Raji (cell line): ENCODE data around the gene AHNAK2.
A peak's percentile ranks its signal among the peaks of the same experiment; 100 is the strongest.

Experiments used
- POLR2A ChIP-seq: IDR thresholded peaks from 2 replicates; pipeline ENCODE4 v1.6.1; 2011; ENCODE audit warnings: low read depth, low read length, control low read depth; ENCODE audit not compliant: insufficient read depth

The AHNAK2 gene

DNA sequence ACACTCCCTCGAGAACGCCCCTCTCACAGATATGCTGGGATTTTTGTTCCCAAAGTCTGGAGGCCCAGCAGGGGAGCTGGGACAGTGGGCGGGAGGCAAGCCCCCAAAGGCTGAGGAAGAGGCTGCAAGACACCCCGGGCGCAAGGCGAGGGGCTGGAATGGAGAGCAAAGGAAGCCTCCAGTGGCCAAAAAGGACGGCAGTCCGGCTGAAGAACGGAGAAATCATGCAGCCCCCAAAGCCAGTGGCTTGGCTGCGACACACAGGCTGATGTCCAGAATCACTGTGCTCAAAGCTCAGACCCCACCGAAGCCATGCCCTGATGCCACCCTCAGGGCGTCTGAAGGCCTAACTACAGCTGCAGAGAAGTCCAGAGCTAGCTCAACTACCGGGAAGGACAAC, 18.3 kb upstream of the AHNAK2 start:
- TF ChIP-seq POLR2A, result no peak

DNA sequence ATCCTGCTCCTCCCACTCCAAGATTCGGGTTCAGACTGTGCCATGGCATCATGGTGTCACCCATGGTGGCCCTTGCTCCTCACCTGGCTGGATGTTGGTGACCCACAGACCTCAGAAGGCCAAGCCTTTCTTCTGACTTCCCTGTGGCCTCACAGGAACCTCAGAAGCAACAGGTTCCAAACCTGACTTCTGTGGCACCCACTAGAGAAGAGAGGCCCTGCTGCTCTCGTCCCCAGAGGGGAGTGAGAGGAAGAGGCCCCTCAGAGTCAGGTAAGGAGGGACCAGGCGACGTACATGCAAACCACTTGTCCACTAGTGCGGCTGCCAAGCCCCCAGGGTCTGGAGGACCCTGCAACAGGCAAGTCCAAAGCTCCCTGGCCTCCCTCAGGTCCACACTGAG, 17.9 kb upstream of the AHNAK2 start:
- no peak for TF ChIP-seq POLR2A

- no peak for TF ChIP-seq POLR2A
These were observed 16.8 kb upstream of the AHNAK2 start for GRCh38 chr14:104994978-104995377.

GRCh38 chr14:104993808-104994591, 15.8 kb upstream of the AHNAK2 start:
- TF ChIP-seq POLR2A, result no peak

DNA sequence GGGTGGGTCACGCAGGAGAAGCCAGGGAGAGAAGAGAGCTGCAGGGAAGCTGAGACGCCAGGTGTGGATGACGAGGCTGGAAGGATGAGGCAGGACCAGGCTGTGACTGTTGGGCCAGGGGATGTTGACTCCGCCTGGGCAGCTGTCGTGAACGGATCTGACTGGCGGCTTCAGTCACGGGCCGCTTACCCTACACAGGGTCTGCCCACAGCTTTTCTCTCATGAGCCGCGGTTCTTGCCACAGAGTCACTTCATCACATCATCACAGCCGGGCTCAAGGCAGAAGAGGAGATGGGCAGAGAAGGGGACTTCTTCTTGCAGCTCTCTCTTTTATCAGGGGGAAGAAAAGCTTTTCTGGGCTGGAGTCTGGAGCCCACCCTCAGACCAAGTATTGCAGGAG, 15.1 kb upstream of the AHNAK2 start:
- TF ChIP-seq POLR2A, result no peak

- no peak for TF ChIP-seq POLR2A
These were observed 14.3 kb upstream of the AHNAK2 start for GRCh38 chr14:104992501-104992900.

GRCh38 chr14:104991896-104992230, 13.7 kb upstream of the AHNAK2 start:
- TF ChIP-seq POLR2A, result no peak

- TF ChIP-seq POLR2A, result no peak
These were observed 11.8 kb upstream of the AHNAK2 start for GRCh38 chr14:104989951-104990303.

DNA sequence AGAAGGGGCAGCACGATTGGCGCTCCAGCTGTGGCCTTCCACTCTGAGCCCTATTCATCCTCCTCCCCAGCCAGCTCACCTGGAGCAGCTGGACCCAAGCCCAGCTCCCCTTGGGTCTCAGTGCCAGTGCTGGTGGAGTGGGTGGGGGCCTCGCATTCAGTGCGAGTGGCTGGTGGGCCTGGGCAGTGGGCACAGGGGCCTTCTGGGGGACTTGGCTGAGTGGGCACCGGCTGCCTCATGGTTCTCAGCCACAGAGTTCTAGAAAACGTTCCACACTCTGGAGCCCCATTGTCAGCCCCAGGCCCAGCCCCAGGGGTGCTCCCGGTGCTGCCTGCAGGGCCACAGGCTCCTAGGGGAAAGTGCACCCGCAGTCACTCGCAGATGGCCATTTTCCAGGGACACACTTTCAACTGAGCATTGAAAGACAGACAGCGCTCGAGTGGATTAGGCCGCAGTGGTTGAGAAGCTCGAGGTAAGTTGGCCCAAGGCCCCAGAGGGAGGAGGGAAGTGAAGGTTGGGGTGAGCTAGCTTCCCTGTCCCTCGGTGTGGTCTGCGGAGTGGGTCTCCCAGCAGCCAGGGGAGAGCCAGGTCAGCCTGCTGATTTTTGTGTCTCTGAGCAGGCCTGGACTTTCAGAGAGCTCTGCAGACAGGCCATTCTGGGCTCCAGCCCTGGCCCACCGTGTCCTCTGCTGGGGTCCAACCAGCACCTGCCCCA, 11.2 kb upstream of the AHNAK2 start:
- no peak for TF ChIP-seq POLR2A

DNA sequence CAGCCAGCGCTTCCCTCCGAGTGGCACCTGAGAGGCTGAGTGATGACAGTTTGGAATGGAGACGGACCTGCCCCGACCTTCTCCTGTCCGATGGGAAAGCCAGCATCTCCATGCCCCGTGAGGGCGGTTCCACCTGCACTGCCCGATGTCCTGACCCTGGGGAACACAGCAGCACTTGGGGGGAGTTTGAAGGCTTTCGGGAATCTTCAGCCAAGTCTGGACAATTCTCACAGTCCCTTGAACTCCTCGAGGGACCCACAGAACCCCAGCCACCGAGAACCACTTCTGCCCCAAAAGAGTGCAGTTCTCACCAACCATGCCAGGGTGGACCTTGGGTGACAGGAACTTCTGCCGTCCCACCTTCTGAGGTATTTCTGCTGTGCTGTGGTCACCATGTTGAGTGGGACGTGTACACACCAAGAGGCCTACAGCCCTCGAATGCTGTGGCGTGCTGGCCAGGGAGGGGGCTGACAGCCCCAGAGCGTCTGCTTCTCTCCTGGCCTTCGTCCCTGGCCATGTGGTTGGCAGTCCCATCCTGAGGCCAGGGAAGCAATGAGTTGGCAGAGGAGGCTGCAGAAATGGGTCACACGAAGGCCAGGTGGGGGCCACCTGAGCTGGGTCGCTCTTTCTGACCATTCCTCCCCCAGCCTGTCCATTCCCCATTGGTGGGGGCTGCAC, 8.5 kb upstream of the AHNAK2 start:
- TF ChIP-seq POLR2A, result no peak

DNA sequence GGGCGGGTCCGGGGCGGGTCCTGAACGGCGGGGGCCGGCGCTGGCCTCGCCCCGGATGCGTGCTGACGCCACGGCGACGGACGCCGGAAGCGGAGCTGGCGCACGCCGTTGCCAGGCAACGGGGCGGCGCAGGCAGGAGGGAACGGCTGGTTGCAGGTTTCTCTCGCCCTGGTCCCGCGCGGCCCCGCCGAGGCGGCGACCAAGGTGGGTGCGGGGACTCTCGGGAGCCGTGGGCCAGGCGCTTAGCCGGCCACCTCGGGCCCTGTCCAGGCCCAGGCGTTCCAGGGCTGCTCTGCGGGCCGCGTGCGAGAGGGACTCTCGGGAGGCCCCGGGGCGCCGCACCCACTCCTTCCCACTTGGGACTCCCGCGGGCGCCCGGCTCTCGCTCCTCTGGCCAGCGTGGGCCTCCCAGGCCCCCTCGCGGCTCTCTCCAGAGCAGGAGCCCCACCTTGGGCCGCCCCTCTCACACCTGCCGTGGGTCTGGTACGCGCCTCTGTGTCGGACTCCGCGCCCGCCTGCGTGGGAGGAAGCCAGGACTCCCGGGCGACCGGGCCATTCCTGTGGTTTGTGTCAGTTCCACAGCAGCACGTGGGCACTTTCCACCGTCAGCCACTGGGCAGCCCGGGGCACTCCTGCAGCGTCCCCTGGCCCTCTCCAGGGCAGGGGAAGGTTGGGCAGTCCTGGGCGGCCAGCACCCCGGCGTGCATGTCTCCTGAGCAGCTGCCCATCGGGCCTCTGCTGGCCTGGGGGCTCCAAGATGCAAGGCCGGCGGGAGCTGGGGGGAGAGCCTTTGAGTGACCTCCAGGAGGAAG, 7.7 kb upstream of the AHNAK2 start, which contains the start of gene CLBA1:
Gene CLBA1, plus strand, starts transcription at position 114 of the 812 bp plus-strand sequence. Its CDS starts 644 bp downstream, at position 758.
- peak; percentile 47; the same call in 1 of the 2 replicates for TF ChIP-seq POLR2A

DNA sequence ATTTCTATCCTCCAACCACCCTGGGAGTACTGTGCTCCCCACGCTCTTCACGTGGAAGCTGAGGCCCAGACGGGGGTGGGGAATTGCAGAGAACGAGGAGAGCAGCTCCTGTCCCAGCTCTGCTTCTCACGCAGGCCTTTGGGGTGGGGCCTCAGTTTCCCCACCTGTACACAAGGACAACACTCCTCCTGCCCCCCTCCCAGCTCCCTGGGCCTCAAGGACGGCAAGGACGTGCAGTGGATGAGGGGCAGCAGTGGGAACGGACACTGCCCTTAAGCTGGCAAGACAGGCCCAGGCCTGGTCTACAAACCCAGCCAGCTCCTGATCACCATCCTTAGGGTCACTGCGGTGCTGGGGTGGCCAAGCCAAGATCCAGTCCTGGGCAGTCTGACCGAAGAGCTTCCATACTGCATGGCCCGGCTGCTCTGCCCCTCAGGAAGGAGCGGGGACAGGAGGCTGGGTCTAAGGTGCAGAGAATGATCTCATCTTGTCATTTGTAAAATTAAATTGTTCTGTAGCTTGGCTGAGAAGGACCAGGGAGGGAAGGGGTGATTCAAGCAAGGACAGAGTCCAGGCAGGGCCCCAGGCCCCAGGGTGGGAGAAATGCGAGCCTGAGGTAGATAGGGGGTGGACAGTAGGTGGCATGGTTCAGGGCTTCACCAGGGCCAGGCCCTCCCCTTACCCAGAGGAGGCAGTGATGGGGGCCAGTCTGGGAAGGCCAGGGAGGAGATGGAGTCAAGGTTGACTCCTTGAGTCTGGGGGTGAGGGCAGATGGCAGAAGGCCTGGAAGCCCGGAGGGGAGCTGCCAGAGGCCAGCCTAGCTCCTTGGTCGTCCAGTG, 6.1 kb upstream of the AHNAK2 start:
- TF ChIP-seq POLR2A, result no peak

DNA sequence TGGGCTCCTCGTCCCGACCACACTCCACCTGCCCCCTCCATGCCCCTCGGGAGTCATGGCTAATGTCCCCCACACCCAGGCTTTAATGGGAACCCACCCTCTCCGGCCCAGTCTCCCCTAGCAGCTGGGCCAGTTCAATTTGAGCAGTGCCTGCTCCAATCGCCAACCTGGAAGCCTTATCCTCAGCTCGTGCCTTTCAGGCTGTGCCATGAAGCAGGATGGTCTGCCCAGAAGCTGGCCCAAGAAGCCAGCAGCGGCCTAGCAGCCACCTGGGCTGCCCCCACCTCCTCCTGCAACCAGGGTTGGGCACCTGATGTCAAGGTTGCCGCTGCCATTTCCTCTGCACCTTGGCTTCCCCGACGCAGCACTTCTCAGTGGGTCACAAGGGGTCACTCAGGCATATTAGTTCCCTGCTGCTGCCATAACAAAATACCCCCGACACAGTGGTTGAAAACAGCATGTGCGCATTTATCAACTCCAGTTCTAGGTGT, 5.1 kb upstream of the AHNAK2 start:
- no peak for TF ChIP-seq POLR2A
